Epithelial cell of prostate (primary cell): ENCODE measurements around the gene CCN5.
"Not testable (repeated sequence)": the region's sequence is repeated elsewhere in the genome, so short reads cannot be mapped to it uniquely, and the experiment has no call there.

Source experiments
- DNase-seq: peaks from one replicate; pipeline ENCODE4 v3.0.0-alpha.2; 2011; ENCODE audit warnings: low read depth, low spot score
- H3K27ac ChIP-seq: fragments of 450-650 bp; 2 replicates; pipeline ENCODE4 v1.5.1; 2017; ENCODE audit warnings: mild to moderate bottlenecking

The CCN5 gene

GRCh38 chr20:44714701-44715498 lies at the start of gene CCN5:
CCN5 (plus strand) TSS chr20:44715369; CDS start chr20:44715391, 22 bp downstream.
- no peak within 1 kb of the TSS for H3K27ac ChIP-seq
- no peak for DNase-seq

DNA sequence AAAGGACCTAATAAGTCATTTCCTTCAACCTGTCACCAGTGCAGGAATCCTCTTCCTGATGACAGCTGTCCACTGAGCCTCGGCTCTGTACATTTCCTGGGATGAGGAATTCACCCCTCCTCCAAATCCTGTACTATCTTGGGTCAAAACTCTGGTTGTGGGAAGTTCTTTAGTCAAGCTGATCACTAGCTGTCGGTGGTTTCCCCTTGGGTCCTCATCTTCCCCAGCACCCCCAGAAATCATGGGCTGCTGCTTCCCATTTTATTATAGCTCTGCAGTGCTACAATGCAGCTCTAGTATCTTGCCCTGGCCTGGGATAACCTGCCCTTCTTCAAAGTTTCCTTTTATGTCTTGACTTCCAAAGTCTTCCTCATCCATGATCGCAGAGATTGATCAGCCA lies 49.1 kb upstream of the CCN5 start:
- no peak for DNase-seq
- no peak overlapping the region for H3K27ac ChIP-seq

- DNase-seq, H3K27ac ChIP-seq: not testable (repeated sequence)
Observed at GRCh38 chr20:44670851-44671250, 44.3 kb upstream of the CCN5 start.

- not testable (repeated sequence) for H3K27ac ChIP-seq
Observed at GRCh38 chr20:44671541-44671940, 43.6 kb upstream of the CCN5 start.

GRCh38 chr20:44672318-44672902 lies 42.8 kb upstream of the CCN5 start:
- not testable (repeated sequence) for DNase-seq, H3K27ac ChIP-seq

More at GRCh38 chr20:44671541-44671940, 43.6 kb upstream of the CCN5 start:
- not testable (repeated sequence) for DNase-seq

DNA sequence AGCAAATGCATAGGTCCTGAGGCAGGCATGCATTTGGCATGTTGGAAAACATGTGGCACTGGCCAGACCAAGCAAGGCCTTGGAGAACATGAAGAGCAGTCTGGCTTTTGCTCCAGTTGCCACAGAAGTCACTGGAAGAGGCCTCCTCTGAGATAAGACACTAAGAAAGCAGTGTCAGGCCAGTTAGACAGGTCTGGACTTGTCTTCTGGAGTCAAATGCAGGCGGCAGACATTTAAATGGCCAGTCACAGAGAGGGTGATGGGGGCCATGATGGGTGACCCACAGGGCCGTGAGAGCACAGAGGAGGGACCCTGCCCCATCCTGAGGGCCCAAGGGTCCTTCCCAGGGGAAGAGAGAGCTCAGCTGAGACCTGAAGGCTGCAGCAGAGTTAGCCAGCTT lies 36.9 kb upstream of the CCN5 start:
- no peak overlapping the region for H3K27ac ChIP-seq
- no peak for DNase-seq

DNA sequence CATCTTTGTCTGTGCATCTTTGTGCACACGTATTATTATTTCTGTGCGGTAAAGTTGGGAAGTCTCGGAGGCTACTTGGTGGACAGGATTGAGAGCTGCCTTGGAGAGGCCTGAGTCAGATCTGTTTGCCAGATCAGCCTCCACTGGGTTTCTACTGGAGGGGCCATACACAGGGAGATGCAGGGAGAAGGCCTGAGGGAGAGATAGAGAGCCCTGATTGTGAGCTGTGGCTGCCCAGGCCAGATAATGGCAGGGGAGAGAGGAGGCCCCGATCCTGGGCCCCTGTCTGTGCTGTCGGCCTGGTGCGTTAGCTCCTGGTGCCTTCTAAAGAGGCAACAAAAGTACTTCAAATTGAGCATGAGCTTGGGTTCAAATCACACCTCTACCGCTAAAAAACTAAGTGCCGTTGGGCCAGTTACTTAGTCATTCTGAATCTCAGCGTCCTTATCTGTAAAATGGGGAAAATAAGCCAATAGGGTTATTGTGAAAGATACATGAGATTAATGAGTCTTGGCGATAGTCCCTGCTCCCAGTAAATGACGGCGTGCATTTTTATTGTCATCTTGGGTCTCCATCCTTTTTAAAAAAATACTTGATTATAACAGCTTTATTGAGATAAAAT lies 36.1 kb upstream of the CCN5 start:
- DNase-seq: no peak
- no peak overlapping the region for H3K27ac ChIP-seq

DNA sequence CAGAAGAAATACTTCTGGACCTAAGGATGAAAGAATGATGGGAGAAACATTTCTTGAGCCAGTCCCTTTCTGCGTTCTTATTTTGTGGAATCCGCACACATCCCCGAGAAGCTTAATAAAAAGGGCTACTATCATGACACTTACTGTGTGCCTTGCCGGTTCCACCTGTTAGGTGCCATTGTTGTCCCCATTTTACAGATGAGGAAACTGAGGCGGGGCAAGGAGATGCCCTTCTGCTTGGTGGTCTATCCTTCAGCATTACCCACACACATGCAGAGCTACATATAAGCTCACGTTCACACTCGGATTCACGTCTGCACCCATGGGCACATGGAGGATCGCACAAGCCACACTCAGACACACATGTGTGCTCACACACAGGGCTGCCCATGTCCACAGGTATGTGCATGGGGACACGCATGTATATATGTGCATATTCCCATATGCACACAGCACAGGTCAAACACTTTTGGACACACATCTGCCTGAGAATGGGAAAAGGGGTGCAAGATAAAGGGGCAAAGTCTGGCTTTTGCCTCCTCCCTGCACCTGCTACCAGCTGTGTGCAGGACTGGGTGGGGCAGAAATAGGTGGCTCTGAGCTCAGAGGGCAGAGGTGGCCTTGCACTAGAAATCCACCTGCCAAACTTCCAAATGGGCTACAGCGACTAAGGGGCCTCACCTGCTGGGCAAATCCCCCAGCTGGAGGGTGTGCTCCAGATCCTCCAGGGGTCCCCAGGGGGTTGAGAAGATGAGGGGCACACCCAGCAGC lies 33.2 kb upstream of the CCN5 start:
- H3K27ac ChIP-seq: no peak overlapping the region
- DNase-seq: no peak

GRCh38 chr20:44683263-44684046 lies 31.7 kb upstream of the CCN5 start:
- no peak for DNase-seq

DNA sequence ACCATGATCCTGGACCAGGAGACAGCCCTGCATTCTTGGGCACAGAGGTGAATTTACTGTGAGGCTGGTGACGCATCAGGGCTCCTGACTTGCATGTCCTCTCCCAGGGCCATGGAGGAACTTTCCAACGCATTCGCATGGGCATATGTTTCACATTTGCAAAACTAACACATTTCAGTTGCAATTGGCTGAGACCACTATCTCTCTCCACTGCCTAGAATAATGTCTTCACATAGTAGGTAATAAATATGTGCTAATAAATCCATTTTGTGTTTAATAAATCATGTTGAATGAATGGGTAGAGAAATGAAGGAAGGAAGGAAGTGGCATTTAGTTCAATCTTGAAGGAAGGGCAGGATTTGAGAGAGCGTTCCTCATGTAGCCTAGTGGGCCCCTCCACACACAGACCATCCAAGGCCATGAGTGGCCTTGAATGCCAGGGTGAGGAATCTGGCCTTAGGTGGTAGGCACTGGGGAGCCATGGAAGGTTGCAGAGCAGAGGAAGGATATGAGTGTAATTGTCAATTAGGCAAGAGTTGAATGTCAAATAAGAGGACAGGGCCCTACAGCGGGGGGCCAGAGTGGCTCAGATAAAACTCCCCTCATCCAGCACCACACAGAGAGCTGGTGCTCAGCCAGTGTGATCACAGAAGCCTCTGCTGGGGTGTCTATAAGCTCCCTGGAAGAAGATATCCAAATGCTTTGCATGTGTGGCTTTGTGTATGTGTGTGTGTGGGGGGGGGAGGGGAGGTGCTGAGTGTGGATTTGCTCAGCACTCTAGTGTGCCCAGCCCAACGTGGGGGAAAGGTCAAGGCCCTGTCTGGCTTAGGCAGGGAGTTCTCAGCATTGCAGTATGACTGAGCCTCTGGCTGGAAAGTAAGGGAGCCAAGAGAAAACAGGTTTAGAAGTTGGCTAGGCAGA lies 30.9 kb upstream of the CCN5 start:
- DNase-seq: no peak
- no peak overlapping the region for H3K27ac ChIP-seq

More at GRCh38 chr20:44683263-44684046, 31.7 kb upstream of the CCN5 start:
- no peak overlapping the region for H3K27ac ChIP-seq

DNA sequence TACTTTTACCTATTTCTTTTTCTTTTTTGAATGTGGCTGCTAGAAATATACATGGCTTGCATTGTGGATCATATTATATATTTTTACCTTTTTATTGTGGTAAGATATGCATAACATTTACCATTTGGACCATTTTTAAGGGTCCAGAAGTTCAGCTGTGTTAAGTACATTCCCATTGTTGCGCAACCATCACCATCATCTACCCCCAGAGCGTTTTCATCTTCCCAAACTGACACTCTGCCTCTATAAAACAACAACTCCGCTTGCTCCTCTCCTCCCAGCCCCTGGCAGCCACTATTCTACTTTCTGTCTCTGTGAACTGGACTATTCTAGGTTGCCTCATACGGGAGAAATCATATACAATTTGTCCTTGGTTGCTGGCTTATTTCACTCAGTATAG lies 28.2 kb upstream of the CCN5 start:
- DNase-seq: no peak
- no peak overlapping the region for H3K27ac ChIP-seq

DNA sequence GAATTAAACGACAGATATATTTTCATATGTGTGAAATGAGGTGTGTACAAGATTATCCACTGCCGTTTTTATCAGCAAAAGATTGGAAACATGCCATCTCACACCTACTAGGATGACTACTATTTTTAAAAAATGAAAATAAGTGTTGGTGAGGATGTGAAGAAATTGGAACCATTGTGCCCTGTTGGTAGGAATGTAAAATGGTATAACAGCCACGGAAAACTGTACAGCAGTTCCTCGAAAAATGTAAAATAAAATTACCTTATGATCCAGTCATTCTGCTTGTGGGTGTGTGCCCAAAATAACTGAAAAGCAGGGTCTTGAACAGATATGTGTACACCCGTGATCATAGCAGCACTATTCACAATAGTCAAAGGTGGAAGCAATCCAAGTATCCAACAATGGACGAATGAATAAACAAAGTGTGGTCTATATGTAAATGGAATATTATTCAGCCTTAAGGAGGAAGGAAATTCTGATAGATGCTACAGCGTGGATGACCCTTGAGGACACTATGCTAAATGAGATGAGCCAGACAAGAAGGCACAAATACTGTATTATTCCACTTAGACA lies 27.0 kb upstream of the CCN5 start:
- no peak for DNase-seq
- H3K27ac ChIP-seq: no peak overlapping the region

GRCh38 chr20:44689809-44690208 lies 25.4 kb upstream of the CCN5 start:
- DNase-seq: no peak
- H3K27ac ChIP-seq: no peak overlapping the region

DNA sequence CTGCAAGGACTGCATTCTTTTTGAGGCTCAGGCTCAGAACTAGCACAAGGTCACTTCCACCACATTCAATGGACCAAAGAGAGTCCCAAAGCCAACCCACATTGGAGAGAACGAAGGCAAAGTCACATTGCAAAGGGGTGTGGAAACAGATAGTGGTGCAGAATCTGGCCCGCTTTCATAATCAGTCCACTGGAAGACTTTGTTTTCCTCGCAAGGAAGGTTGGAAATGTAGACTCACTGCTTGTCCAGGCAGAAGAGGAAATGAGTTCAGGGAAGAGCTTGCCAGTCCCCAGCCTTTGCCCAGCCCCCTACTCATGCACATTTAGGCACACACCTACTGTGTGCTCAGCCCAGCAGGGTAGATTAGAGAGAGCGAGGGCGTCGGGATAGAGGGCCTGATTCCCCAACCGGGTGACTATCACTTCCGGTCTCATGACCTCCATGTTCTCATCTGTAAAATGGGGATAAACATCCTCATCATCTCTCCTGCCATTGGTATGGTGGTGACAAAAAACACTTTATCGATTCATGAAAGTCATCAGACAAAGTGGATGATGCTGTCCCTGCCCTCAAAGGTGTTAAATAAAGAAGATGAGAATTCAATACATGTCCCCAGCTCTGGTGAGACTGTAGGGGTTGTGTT lies 24.3 kb upstream of the CCN5 start:
- DNase-seq: no peak
- H3K27ac ChIP-seq: no peak overlapping the region

DNA sequence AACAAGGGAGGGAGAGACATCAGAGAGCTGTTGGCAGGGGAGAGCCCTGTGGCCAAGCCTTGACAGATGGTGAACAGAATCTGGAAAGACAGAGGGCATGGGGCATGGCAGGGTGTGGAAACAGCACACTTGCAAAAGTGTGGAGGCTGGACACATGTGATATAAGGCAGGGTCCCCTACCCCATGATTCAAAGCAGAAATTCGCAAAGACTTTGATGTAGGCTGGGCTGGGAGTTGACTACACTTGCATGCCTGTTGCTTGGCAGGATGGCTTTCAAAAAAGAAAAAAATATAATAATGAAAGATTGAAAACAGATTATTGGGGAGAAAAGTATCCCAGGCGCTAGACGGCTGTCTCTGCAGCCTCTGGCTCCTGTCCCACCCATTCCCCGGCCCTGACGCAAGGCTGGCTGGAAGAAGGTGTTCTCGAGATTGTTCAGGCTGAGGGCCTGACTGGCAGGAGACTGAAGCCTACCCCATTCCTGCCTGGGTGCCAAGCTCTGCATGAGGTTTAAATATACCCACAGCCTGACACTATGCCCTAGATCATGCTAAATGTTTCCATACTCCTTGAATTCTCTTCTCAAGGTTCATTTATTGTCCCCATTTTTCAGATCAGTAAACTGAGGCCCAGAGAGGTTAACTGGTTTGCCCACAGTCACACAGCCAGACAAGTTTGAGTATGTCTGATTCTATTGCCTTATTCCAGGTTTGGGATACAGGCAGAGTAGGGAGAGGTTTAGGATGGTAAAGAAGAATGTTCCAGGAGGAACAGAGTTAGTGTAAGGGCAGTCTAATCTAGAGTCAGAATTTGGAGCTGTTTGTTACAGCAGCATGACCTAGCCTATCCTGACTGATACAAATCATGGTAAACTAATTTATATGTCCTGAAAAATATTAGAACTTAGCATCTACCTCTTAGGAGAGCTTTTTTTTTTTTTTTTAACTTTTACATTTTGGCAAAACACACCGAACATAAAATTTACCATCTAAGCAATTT lies 23.4 kb upstream of the CCN5 start:
- H3K27ac ChIP-seq: no peak overlapping the region
- DNase-seq: no peak

DNA sequence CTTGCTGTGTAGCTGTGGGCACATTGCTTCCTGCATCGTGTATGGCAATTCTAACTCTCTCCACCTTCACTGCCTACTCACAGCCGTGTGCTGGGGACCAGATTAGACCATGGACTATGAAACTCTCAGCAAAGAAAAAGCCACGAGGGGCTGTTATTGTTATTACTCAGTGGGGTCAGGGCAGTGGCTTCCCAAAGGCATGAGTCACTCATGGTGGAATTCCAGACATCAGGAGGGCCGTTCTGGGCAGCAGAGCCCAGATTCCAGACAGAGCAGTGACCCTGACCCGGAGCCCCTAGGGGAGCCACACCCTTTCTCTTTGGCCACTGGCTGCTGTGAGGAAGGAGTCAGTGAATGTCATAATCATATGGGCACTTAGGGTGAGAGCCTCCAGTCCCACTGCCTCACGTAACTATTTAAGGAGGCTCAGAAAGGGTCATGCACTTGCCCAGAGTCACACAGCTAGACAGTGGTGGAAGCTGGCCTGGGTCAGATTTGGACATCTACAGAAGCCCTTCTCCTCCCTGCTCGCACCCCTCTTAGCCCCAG lies 22.2 kb upstream of the CCN5 start:
- DNase-seq: no peak
- no peak overlapping the region for H3K27ac ChIP-seq

DNA sequence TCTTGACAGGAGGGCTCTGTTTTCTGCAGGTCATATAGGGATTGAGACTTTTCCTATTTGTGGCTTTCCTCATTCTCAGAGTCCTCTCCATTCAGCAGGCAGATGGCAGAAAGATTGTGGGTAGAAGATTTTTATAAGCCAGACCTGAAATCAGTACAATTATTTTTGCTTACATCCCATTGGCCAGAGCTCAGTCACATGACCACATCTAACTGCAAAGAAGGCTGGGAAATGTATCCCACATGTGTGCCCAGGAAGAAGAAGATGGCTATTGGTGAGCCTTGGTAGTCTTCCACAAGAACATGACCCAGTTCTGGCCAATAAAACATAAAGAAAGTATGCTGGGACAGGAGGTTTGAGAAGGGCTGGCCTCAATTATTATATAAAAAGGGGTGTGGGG lies 21.5 kb upstream of the CCN5 start:
- no peak overlapping the region for H3K27ac ChIP-seq
- DNase-seq: no peak
